SHP77 (cell line): ENCODE data around the gene RXFP4.
"Not testable (repeated sequence)": the region's sequence is repeated elsewhere in the genome, so short reads cannot be mapped to it uniquely, and the experiment has no call there.

Experiments used
- DNase-seq, 2 experiments: peaks; one replicate each; lab custom pipeline; 2025; lab: John Stamatoyannopoulos, UW

RXFP4 gene, protein sequence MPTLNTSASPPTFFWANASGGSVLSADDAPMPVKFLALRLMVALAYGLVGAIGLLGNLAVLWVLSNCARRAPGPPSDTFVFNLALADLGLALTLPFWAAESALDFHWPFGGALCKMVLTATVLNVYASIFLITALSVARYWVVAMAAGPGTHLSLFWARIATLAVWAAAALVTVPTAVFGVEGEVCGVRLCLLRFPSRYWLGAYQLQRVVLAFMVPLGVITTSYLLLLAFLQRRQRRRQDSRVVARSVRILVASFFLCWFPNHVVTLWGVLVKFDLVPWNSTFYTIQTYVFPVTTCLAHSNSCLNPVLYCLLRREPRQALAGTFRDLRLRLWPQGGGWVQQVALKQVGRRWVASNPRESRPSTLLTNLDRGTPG

DNA sequence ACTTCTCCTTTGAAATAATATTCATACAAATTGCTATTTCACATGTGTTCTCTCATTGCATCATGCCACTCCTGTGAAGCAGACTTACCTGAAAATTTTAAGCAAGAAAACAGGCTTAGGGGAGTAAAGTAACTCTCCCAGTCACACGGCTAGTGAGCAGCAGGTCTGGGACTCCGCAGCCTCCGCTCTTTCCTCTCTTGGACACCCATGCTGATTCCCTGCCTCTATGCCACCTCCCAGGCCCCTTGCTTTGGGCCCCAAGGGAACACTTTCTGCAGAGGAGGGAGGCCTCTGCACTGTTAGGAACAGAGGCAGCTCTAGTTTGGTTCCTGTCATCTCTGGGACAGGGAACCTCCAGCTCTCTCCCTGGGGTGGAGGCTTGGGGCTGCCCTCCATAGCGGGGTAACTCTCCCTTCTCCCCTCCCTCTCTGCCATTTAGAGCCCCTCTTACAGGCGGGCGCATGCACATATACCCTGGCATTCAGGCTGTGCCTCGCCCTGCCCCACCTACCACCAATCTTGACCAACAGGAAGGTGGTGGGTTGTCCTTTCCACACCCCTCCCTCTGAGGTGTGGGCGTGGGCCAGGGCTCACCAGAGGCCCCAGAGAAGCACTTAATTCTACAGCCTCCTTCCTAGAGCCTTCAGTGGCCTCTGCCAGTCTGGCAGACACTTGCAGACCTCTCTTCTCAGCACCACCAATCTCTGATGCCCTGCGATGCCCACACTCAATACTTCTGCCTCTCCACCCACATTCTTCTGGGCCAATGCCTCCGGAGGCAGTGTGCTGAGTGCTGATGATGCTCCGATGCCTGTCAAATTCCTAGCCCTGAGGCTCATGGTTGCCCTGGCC, at the start of gene RXFP4:
Gene RXFP4, plus strand, starts transcription at position 646 of the 852 bp plus-strand sequence. Its CDS starts 72 bp downstream, at position 718.
- DNase-seq = peak; percentile 65 to 69

DNA sequence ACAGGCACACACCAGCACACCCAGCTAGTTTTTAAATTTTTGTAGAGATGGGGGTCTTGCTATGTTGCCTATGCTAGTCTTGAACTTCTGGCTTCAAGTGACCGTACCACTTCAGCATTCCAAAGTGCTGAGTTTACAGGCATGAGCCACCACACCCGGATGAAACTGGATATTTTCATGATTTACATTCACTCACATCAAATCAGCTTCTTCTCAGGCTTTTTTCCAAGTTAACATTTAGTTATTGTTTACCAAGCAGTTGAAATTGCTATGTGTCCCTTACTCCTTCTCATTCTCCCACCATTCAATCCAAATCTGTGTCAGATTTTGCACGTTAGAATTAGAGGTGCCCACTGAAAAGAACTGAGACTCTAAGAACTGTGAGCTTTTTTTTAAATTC, 48.6 kb upstream of the RXFP4 start:
- DNase-seq = no peak

DNA sequence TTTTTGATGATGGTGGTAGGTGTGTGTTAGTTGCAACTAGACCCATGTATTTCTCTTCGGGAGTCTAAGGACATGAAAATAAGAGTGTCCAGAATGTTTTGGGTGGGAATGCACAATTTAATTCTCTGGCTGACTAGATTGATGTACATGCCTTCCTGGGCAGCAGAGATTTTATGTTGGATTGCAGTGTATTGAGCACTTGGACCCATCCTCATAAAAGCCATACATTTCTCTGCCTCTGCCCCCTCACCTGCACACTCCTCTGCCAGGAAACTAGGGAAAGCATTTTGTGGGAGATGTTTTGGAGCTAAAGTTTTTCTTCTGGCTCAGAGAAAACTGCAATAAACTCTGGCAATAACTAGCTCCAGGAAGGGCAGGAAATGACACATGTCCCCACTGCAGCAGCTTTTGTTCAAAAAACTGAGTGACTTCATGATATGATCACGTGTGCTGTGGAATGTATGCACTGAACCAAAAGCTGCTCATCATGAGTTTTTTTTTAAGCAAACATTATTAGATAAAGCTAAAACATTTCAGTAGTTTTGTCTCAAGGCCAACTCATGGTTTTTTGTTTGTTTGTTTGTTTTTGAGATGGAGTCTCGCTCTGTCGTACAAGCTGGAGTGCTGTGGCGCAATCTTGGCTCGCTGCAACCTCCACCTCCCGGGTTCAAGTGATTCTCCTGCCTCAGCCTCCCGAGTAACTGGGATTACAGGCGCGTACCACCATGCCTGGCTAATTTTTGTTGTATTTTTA, 47.9 kb upstream of the RXFP4 start:
- DNase-seq = peak in 1 of 2 experiments; percentile 6

DNA sequence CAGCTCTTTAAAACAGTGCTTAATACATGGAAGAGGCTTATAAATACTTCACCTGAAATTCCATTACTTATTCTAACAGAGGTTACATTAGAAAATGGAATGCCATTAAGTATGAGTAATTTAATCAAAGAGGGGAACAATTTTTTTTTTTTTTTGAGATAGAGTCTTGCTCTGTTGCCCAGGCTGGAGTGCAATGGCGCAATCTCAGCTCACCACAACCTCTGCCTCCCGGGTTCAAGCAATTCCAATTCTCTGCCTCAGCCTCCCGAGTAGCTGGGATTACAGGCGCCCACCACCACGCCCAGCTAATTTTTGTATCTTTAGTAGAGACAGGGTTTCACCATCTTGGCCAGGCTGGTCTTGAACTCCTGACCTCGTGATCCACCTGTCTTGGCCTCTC, 45.8 kb upstream of the RXFP4 start:
- DNase-seq = not testable (repeated sequence)

GRCh38 chr1:155896476-155896875, 45.0 kb upstream of the RXFP4 start:
- not testable (repeated sequence) for DNase-seq

DNA sequence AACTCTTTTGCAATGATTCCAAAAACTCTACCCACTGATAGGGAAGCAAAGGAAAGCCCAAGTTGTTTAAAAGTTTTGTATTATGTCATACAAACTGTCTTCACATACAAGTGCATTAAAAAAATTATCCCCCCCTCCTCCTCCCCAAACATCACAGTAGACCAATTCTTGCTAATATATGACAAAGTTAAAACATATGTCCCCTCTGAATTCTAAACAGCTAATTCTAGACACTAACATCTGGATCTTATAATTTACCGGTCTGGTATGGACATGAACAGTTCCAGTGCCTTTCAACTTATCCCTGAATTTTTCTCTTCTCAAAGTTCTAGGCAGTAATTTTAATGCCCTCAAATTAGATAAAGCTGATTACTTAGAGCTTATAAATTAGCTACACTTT, 43.7 kb upstream of the RXFP4 start:
- DNase-seq = no peak

DNA sequence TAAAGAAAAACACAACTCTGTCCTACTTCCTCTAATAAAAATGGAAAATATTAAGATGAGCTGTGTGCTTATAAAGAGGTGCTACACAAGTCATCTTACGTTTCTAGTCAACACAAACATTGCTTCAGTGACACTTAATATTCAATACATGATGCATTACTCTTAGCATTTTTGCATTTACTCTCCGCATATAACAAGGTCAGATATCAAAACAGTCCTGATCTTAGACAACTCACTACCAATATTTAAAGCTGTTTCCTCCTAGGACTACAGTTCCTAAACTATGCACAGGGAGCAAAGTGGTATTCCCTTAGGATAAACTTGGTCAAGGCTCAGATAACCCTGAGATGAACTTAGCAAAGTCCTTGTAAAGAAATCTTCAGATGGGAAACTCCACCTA, 42.5 kb upstream of the RXFP4 start:
- no peak for DNase-seq

- DNase-seq = no peak
Observed at GRCh38 chr1:155899683-155900082, 41.8 kb upstream of the RXFP4 start.

- DNase-seq = no peak
Observed at GRCh38 chr1:155900161-155900560, 41.3 kb upstream of the RXFP4 start.

DNA sequence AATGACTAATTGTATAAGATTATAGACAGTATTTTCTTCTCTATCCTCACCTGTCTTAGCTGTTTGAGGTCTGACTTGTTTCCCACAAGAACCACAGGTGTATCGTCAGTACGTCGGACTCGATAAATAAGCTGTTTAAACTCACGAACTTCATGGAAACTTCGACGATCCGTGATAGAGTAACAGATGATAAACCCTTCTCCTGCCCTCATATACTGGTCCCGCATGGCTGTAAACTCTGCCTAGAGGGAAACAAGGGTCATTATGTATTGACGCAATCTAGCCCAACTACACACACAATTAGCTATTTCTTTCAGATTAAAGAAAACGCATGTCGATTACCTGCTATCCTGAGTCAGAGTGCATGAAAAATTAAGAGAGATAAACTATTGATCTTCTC, 37.2 kb upstream of the RXFP4 start:
- no peak for DNase-seq

GRCh38 chr1:155909894-155910293, 31.5 kb upstream of the RXFP4 start:
- DNase-seq = no peak

GRCh38 chr1:155910621-155911121, 30.8 kb upstream of the RXFP4 start:
- DNase-seq = peak; percentile 23 to 50

GRCh38 chr1:155911156-155912055, 30.0 kb upstream of the RXFP4 start, which contains the start of gene RIT1:
Gene RIT1, minus strand, starts transcription at chr1:155911349. Its CDS starts 588 bp downstream, at chr1:155910761.
- peak; percentile 79 to 90 for DNase-seq

- peak in 1 of 2 experiments; percentile 23 for DNase-seq
Observed at GRCh38 chr1:155912056-155912536, 29.3 kb upstream of the RXFP4 start.

- DNase-seq = no peak
Observed at GRCh38 chr1:155913969-155914757, 27.3 kb upstream of the RXFP4 start.

DNA sequence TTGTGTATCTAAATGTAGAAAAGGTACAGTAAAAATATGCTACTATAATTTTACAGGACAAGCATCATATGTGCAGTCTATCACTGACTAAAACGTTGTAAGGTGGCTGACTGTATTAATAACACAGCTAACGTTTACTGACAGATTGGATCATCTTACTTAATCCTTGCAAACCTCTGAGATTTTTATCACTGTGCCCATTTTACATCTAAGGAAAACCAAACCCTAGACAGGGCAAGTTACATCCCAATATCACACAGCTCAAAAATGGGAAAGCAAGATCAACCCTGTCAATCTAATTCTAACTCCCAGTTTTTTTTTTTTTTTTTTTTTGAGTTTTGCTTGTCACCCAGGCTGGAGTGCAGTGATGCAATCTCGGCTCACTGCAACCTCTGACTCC, 22.8 kb upstream of the RXFP4 start:
- no peak for DNase-seq

GRCh38 chr1:155919801-155920200, 21.6 kb upstream of the RXFP4 start:
- DNase-seq = no peak

DNA sequence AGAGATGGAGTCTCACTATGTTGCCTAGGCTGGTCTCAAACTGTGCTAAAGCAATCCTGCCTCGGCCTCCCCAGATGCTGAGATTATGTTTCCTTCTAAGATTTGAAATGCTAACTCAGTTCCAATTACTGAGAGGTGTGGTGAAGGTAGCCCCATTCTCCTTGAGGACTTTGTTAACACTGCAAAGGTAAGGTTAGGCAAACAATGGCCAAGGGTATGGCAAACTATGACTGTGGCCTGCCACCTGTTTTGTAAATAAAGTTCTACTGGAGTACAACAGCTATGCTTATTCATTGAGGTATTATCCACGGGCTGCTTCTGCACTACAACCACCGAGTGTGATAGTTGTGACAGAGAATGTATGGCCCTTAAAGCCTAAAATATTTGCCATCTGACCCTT, 20.7 kb upstream of the RXFP4 start:
- DNase-seq = no peak

- DNase-seq = no peak
Observed at GRCh38 chr1:155925506-155925905, 15.9 kb upstream of the RXFP4 start.

- no peak for DNase-seq
Observed at GRCh38 chr1:155929057-155929456, 12.4 kb upstream of the RXFP4 start.
